Left hindlimb (tissue), 1 donor: ENCODE results near the gene STXBP4.

Source experiments
- DNase-seq: peaks from one replicate; pipeline ENCODE4 v3.0.0-alpha.2; 2018

Gene STXBP4, protein sequence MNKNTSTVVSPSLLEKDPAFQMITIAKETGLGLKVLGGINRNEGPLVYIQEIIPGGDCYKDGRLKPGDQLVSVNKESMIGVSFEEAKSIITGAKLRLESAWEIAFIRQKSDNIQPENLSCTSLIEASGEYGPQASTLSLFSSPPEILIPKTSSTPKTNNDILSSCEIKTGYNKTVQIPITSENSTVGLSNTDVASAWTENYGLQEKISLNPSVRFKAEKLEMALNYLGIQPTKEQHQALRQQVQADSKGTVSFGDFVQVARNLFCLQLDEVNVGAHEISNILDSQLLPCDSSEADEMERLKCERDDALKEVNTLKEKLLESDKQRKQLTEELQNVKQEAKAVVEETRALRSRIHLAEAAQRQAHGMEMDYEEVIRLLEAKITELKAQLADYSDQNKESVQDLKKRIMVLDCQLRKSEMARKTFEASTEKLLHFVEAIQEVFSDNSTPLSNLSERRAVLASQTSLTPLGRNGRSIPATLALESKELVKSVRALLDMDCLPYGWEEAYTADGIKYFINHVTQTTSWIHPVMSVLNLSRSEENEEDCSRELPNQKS

DNA sequence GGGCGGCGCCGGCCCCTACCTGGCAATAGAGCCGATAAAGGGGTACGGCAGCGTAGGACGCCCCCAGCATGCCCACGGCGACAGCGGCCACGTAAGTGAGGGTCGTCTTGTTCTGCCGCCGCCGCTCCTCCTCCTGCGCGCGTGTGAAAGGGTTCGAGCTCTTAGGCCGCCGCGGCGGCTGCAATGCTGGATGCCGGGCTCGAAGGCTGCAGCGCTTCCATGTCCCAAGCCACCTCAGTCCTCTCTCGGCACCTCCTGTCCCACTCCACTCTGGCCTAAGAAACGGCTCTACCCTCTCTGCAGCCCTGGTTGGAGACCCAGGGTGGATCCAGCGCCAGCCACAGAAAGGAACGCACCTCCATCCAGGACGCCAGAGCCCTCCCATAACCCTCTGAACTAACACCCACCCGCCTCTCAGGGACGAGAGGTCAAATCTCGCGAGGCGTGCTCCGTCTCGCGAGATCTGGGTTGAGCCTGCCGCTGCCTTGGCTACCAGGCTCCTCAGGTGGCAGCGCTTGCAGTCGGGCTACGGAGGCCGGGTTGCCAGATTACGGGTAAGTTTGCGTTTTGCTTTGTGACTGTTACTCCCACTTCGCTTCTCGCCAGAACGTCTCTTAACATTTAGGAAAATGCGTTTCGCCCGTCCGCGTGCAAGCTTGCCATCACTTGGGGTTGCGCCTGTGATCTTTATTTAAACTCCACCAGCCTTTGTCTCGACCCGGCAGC, at the start of gene STXBP4, which contains the start of gene COX11:
STXBP4 (plus strand) TSS at position 504 of the 726 bp plus-strand sequence. CDS start 17,455 bp downstream, outside the sequence.
COX11 (minus strand) TSS at position 393 of the 726 bp plus-strand sequence; CDS start at position 385, 8 bp downstream.
- DNase-seq: peak; percentile 96

DNA sequence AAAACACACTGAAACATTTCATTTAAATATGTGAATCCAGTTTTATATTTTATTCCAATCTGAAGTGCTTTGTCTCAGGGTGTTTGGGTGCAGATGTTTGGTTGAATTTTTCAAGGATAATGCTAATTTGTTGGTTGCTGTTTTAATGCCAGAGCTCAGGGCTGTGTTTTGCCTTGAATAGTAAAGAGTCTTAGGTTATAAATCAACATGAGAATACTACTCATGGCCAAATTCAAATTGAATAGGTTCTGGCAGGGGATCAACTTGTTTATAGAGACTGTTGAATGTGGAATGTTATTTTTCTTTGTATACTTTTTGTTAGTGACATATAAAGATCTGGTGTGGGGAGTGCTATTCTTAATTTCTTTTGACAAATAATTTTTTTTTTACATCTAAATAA, 49.1 kb upstream of the STXBP4 start:
- DNase-seq: no peak

DNA sequence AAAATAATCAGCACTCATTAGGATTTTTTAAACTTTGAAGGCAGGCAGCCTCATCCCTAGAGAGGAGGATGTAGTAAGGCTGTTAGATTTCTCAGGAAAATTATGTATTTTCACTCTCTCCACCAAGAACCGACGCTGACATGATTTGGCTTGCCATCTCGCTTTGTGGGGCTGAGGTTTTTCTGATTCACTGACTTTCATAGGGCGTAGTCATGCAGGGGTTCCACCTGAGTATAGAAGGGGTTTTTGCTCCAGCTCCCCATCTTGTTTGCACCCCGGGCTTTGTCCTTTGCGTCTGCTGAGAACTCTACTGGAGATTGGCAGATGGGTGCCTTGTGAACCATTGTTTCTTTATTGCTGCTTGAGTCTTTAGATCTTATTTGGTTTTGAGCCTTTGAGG, 47.7 kb upstream of the STXBP4 start:
- DNase-seq: no peak

DNA sequence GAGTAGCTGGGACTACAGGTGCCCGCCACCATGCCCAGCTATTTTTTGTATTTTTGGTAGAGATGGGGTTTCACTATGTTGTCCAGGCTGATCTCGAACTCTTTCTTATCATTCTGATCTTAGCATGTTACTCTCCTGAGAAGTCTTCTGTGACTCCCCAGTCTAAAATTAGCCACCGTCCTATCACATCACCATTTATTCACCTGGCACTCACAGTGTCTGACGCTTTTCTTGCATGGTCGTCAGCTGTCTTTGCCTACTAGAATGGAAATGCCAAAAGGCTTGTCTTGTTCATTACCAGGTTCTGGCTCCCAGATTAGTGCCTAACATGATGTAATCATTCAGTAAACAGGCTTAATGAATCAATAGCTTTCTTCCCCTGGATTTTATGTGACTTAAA, 44.2 kb upstream of the STXBP4 start:
- DNase-seq: no peak

DNA sequence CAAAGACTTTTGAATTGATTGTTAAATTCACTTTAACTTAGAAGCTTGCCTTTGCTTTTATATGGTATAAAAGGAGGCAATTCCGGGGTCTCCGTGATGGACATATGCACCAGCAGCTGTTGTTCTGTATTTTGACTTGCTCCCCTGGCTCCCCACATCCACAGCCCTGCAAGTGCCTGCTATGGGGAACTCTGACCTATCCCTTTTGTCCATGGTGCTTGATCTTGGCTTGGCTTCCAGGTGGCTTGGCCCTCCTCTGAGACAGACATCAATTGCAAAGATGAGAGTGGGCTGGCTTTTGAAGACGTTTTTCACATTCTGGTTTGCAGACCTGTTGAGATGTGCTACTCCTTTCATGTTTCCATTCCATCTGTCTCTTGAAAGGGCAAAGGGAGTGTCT, 41.0 kb upstream of the STXBP4 start:
- DNase-seq: no peak

DNA sequence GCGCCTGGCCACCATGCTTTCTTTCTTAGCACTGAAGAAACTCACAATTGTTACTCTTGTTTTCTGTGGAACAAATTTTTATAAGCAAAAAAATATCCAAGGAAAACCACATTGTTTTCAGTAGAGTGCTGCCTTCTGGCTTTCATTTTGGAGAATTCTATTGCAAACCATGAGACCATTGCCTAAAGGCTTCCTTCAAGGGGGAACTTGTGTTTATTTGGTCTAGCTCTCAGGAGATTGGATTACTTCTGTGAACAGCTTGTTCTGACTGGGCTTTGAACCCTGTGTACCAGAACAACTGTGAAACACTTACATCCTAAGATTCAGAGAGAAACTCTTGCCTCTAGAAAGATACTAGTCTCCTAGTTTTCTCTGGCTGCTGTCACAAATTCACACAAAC, 35.9 kb upstream of the STXBP4 start:
- no peak for DNase-seq

DNA sequence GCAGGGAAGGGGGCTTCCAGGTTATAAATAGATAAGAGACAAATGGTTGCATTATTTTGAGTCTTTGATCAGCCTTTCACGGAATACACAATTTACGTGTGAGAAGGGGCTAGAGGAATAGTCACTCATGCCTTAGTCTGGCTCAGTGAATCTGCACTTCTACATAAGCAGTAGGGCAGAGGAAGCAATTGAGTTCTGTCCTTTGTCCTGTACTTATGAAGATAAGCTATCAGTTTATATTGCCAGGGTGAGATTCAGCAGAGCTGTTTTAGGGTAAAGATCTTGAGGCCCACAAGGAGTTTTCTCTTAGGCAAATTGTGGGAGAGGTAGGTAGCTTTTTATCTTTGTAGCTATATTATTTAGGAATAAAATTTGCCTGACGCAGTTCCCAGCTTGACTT, 34.6 kb upstream of the STXBP4 start:
- DNase-seq: no peak

DNA sequence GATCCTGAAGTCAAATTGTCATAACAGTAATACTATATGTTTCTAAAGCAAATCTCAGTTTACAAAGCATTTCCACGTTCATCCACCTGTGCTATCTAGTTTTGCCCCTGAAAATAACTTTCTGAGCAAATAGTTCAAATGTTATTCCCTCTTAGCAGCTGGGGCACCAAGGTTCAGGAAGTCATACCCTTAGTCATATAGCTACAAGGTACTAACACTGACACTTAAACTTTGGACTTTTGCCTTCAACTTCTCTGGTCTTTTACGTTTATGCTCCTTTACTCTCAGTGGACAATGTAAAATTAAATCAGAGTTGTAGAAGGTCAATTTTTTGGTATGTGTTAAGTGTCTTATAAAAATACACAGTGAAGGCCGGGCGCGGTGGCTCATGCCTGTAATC, 33.1 kb upstream of the STXBP4 start:
- DNase-seq: no peak

DNA sequence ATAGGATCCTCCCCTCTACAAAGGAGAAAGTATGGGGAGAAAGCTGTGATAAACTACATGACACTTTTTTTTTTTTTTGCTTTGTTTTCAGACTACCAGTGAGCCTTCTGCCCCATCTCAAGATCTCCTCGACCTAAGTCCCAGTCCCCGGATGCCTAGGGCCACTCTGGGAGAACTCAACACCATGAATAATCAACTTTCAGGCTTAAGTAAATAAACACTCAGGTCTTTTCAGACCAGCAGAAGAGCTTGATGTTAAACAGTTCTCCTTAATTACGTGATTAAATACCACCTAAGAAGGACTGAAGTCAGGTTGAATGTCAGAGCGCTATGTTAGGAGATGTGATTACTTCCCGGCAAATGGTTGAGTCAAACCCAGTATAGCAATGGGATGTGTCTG, 31.5 kb upstream of the STXBP4 start:
- DNase-seq: no peak

DNA sequence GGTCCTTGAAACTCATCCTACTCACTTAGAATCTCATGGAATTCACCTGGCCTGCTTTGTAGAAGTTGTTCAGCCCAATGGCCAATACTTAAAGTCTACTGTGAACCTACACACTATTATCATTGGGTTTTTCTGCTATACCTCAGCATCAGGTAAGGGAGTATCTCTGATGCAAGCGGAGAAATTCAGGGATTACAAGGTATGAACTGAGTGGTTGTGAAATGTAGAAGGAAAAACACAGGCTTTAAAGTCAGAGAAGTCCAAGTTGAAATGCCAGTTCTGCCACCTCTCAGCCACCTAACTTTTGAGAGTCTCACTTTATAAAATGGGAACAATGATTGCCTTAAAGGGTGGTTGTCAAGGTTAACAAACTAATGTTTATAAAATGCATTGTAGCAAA, 31.1 kb upstream of the STXBP4 start:
- no peak for DNase-seq

DNA sequence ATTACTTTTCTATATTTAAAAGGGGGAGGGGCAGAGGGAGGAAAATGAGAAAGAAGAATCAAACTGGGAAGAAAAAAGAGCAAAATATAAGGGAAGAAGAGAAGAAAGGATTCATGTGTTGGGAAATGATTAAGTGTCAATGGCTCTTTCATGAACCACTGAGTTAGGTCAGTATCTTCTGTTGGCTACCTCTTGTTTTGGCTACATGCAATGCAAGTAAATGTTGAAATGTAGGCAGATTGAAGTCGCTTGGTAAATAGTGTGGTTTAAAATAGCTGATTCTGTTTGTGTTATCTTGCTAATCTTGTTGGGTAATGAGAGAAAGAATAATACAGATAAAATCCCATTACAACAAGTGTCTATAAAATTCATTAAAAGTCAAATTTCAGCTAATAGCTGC, 27.3 kb upstream of the STXBP4 start:
- no peak for DNase-seq

DNA sequence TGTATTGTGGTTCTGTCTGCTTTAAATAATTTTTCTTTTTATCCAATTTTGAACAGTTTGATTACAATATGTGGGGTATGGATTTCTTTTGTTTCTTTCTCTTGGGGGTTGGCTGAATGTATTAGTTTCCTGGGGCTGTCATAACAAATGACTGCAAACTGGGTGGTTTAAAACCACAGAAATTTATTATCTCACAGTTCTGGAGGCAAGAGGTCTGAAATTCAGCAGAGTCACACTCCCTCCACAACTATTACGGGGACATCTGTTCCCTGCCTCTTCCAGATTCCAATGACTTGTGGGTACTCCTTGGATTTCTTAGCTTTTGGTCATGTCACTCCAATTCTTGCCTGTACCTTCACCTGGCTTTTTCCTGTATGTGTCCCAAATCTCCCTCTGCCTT, 23.8 kb upstream of the STXBP4 start:
- DNase-seq: no peak

DNA sequence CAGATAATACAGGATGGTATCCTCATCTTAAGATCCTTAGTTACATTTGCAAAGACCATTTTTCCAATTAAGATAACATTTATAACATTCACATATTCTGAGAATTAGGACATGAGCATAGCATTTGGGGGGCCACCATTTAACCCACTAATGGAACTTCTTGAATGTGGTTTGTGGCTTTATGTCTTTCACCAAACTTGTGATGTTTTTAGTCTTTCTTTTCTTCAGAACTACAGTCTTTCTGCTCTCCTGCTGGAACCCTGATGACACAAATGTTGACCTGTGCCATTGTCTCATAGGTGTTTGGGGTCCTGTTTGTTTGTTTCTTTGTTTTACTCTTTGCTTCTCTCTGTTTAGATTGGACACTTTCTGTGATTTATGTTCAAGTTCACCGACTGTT, 23.3 kb upstream of the STXBP4 start:
- DNase-seq: no peak

DNA sequence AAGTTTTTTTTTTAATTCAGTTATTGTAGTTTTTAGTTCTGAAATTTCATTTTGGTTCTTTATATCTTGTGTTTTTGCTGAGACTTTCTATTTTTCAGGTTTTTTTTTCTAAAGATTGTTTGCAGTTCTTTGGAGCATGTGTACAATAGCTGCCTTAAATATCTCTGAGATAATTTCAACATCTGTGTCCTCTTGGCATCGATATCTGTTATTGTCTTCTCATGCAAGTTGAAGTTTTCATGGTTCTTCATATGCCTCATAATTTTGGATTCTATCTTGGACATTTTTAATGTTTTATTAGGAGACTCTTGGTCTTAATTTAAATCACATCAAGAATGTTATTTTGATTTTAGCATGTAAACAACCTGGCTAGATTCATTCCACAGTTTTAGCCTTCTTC, 22.9 kb upstream of the STXBP4 start:
- no peak for DNase-seq

DNA sequence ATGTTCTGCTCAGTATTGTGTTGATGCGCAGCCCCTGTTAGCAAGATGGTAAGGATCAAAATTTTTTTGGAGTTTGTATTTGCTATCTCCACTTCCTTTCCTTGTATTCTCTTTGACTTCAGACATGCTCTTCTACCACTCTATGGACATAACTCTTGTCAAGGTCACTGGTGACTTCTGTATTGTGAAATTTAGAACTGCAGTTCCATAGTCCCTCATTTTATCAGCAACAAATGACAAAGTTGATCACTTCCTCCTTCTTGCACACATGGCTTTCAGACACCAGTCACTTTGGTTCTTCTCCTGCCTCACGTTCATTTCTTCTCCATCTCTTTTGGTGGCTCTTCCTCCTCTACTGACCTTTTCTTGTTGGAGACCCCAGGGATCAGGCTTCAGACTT, 21.2 kb upstream of the STXBP4 start:
- no peak for DNase-seq

DNA sequence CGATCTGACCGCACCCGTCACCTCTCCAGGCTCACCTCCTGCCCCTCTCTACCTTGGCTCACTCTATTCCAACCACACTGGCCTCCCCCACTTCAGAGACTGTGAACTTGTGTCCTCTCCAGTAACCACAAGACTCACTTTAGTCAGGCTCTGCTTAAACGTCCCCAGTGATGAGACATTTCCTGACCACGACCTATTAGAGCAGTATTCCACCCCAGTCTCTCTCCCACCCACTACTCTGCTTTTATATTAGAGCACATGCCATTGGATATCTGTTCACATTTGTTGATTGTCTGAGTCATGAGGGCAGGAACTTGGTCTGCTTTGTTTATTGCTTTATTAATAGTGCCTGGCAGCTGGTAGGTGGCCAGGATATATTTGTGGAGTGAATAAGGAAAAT, 20.2 kb upstream of the STXBP4 start:
- no peak for DNase-seq

DNA sequence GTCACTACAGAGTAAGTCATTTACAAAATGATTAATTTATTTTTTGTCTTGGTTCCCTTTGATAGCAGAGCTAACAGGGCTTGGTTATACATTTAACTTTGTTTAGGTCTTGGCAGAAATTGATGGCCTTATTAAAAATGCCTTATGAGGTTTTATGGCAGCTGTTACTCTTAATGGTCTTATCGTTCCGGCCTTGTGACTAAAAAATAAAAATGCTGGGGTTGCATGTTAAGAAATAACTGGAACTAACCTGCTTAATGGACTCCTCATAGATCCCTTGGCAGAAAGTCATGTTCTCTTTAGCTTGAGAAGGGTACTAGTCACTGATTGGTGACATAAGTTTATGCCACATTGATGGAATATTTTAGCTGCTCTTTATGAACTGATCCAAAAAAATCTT, 18.4 kb upstream of the STXBP4 start:
- no peak for DNase-seq

DNA sequence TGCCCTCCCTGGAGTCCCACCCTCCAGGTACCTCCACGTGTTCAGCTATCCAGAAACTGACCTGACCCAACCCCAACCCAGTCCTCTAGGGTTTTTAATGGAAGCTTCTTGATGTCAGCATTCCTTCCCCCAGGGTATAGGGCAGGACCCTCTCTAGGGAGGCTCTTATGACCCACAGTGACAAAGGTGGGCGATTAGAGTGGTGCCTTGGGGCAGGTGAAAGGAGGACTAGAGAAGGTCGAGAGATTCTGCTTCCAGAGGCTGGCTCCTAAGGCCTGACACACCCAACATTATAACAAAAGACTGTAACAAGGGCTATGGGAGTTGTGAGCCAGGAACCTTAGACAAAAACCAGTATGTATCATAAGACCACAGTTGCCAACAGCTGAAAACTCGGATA, 17.3 kb upstream of the STXBP4 start:
- no peak for DNase-seq

DNA sequence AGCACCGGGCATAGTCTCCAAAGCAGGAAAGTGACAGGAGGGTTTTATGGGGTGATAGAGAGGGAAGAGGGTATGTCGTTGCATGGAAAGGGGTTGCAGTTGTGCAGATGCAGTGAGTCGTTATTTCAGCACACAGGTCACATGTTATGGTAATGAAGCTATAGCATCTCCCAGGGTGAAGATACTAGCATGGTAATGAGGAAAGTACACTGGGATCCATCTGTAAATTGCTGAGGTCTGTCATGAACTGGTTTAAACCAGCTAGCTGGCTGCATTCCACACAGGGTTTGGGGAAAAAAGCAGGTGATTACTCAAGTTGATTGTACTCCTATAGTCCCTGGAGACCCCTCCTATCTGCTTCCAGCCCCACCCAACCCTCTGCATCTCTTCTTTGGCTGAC, 11.8 kb upstream of the STXBP4 start:
- no peak for DNase-seq

DNA sequence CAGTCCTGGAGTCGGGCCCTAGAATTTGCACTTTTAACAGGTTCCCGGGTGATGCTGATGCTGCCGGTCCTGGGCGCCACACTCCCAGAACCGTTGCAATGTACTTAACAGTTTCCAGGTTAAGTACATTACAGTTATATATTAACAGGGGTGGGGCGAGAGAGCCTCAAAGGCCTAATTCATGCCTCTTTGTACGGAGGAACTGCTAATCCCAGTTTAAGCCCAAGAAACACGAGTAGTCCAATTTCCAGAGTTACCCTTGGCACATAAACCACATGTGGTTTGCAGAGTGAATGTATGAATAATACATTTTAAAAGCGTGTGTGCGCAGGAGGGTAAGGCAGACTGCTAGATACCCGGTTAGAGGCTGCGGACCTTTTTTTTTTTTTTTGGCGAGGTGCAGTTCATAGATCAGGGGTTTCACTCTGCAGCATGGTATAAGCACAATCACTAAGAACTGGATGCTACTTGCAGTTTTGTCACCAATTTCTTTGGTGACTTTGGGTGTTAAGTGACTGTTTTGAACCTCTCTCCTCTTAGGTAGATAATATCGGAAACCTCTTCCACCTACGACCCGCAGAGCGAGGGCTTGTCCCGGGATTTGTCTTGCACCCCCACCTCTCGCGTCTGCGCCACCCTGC, 824 bp upstream of the STXBP4 start:
- DNase-seq: no peak

DNA sequence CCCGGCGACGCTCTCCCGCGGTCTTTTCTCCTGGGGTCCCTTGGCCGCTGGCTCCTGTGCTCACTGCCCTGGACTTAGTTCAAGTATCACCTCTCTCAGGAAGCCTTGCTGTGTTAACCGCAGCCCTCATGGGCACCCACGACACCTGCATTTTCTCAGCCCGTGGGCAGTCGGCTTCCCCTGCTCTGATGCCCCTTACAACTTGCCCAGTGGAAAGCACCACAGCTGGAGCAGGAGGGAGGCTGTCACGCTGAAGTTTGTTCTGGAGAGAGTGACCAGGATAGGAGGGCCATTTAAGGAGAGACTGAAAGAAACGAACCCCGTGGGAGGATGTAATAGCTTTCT, 395 bp downstream of the STXBP4 start:
- DNase-seq: no peak

DNA sequence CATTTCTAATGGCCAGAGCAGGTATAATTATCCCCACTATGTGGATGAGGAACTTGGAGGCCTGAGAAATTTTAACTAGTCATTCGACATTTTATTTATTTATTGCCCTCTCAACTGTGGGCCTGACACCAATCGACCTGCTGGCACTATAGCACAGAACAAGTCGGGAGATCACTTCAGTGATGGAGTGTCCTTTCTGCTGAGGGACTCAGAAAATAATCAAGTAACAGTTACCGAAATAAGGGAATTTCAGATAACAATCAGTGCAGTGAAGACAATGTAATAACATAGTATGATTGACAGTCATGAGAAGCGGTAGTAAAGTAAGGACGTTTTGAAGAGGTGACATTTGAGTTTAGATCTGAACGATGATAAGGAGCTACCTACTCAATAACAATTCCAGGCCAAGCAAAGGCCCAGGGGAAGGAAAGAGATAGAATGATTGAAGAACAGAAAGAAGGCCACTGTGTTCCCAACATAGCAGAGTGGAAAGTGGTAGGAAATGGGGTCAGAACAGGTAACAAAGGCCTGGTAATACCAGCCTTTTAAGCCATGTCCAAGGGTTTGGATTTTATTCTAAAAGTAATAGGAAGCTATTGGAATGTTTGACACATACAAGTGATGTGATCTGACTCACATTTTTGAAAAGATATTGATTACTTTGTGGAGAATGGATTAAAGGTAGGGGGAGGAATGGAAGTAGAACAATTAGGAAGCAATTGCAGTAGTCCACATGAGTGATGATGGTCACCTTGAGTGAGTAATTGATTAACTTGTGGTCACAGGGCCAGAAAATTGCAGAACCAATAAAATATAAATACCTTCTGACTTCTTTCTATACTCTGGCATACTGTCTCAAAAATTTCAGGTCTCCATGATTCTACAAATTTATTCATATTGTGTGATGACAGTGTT, 1.4 kb downstream of the STXBP4 start:
- no peak for DNase-seq

DNA sequence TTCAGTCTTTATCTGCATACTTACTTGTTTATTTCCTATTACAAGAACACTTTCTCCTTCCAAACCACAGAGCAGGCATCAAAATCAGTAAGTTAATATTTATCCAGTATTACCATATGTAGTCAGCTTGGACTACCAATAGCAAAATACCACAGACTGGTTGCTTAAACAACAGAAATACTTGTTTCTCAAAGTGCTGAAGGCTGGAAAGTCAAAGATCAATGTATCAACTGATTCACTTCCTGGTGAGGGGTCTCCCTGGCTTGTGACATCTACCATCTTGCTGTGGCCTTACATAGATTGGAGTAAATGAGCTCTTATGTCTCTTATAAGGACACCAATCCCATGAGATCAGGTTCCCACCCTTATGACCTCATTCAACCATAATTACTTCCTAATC, 2.6 kb downstream of the STXBP4 start:
- DNase-seq: no peak
